ENCODE data around the gene STK36.

Gene STK36

DNA sequence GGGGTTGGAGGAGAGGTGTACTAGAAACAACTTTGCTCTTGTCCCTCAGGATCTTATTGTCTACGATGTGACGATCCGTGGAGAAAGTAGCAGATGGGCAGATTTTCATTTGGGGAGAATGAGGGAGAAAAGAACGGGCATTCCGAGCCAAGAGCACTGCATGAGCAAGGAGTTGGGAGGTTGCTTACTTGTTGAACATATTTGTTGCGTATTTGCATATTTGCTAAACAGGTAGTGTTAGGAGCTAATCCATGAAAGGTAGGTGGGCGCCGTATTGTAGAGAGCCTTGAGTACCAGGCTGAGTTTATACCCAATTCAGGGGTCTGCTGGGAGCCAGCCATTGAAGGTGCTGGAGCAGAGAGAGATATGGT is 11.9 kb upstream of the STK36 start:
- no peak for DNase-seq (ENCODE audit: low spot score)

DNA sequence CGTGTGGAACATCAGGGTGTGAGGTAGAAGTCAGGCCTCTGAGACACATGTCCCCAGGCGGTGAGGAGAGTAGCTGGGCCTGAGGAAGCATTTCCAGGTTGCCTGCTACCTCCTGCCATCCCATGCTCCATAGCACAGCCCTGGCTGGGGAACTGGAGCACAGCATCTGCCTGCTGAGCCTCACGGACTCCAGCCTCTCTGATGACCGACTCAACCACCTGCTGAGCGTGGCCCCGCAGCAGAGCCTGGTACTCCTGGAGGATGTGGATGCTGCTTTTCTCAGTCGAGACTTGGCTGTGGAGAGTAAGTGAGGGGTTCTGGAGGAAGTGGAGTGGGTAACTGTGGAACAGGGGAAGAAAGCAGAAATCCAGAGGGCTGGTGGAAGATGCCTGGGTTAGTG is 9.5 kb upstream of the STK36 start:
- DNase-seq (ENCODE audit: low spot score), result no peak

DNA sequence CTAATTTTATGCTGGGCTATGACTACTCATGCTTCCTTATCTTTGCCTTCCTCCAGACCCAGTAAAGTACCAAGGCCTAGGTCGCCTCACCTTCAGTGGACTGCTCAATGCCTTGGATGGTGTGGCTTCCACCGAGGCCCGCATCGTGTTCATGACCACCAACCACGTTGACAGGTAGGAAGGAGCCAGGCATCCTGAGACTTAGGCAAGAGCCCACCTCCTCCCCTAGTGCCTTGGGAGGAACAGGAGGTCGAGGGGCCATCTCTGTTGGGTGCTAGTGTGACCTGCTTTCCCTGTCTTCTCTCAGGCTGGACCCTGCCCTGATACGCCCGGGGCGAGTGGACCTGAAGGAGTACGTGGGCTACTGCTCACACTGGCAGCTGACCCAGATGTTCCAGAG is 9.1 kb upstream of the STK36 start:
- DNase-seq (ENCODE audit: low spot score), result no peak

DNA sequence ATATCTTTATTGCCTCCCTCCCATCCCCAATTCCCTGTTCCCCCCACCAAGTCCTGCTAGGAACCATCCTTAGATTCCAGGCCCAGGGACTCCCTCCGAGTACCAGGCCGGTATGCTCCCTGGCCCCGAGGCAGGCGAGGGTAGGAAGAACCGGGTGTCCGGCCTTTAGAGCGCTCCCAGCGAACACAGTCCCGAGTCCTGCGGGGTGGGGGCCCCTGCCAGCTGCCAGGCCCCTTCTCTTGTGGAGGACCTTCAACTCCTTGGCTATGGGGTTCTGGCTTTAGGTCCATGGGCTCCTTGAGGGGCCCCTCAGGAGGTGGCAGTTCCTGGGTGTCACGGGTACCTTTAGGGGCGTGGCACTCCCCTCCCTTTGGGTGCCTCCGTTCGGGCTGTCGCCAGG is 8.0 kb upstream of the STK36 start:
- DNase-seq (ENCODE audit: low spot score), result no peak

DNA sequence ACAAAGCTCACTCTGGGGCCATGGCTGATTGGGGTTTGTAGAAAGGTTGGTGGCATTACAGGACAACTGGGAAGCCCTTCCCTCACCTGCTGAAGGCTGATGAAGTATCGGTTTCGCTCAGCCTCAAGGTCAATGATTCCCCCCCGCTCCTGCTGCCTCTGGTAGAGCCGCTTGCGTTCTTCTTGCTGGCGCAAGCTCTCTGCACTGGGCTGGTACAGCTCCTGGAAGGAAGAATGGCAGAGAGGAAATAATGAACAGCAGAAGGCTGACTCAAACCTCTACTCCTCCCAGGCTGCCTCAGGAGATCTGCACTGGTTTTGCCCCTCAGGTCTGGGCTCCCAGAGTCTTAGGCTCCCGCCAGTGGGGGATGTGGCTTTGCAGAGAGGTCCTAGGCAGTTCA is 7.2 kb upstream of the STK36 start:
- no peak for DNase-seq (ENCODE audit: low spot score)

DNA sequence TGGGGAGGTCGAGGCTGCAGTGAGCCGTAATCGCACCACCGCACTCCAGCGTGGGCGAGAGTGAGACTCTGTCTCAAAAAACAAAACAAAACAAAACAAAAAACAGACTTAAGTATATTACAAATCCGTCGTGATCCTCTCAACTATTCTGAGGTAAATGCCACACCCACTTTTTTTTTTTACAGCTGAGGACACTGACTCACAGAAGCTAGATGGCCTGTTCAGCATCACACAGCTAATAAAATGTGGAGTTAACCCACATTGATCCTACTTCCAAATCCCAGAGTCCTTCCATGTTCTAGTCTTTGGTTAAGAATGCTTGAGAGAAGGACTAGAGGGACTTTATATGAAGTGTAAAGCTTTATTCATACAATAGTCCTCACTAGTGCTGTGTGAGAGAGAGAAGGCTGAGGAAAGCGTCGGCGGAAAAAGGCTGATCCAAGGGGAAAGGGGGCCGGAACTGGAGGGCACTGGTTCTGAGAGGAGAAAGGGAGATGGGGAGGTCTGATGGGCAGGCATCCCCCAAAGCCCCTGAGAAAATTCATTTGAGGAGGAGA is 711 bp upstream of the STK36 start:
- DNase-seq (ENCODE audit: low spot score), result no peak

DNA sequence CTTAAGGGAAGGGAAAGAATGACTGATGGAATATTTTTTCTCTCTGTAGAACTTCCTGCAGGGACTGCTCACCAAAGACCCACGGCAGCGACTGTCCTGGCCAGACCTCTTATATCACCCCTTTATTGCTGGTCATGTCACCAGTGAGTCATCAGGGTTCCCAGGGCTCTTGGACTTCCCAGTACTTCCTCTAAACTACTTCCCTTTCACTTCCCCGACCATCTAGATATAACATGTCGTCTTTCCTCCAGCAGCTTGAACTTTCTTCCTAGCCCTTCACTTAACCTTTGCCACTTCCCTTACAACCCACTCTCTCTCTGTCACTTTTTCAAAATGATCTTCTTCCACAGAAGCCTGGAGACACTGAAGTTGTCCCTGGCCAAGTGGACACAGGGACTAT is 7.2 kb downstream of the STK36 start:
- DNase-seq (ENCODE audit: low spot score), result no peak

DNA sequence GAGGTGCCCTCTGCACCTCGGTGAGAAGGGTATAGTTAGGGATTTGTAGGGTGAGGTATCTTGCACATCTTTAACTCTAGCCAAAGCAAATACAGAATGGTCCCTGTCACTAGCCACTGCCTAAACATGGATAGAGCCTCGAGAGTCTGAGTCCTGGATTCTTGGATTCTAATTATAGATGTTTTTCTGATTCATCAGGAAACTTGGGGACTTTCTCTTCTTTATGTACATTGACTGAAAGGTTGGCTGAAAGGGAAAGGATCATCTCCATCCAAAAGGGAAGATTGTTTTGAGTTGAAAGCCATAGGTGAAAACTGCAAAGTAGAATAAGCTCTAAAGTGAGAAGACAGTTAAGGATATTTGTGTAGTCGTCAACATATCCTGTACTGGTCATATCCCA is 8.2 kb downstream of the STK36 start:
- no peak for DNase-seq (ENCODE audit: low spot score)

DNA sequence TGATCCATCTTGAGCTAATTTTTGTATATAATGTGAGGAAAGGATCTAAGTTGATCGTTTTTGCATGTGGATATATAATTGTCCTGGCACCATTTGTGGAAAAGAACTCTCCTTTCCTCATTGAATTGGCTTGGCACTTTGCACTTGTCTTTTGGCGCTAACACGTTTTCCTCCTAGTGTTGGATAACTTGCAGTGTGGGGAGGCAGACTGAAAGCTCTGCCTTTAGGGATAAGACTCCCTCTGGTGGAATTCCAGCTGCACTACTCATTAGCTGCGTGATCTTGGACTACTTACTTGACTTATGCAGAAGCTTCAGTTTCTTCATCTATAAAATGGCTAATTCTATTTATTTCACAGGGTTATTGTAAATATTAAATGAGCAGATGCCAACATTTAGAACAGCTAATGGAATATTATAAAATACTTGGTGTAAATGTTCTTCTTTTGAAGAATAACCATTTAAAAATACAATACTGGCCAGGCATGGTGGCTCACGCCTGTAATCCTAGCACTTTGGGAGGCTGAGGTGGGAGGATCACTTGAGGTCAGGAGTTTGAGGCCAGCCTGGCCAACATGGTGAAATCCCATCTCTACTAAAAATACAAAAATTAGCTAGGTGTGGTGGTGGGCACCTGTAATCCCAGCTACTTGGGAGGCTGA is 15.6 kb downstream of the STK36 start:
- peak; percentile 56 for DNase-seq (ENCODE audit: low spot score)

DNA sequence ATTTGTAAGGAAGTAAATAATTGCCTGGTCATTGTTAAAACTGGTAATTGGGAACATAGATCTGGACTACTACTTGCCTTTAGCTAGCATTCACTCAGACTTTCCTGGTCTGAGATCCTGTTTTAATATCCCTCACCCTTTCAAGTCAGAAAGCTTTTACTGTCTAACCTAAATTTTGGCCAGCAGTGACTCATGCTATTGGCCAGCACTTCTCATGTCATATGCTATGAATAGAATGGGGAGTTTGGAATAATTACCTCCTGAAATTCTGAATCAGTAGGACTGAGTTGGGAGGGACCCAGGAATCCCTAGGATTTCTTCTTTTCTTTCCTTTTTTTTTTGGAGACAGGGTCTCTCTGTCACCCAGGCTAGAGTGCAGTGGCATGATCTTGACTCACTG is 19.3 kb downstream of the STK36 start:
- no peak for DNase-seq (ENCODE audit: low spot score)

DNA sequence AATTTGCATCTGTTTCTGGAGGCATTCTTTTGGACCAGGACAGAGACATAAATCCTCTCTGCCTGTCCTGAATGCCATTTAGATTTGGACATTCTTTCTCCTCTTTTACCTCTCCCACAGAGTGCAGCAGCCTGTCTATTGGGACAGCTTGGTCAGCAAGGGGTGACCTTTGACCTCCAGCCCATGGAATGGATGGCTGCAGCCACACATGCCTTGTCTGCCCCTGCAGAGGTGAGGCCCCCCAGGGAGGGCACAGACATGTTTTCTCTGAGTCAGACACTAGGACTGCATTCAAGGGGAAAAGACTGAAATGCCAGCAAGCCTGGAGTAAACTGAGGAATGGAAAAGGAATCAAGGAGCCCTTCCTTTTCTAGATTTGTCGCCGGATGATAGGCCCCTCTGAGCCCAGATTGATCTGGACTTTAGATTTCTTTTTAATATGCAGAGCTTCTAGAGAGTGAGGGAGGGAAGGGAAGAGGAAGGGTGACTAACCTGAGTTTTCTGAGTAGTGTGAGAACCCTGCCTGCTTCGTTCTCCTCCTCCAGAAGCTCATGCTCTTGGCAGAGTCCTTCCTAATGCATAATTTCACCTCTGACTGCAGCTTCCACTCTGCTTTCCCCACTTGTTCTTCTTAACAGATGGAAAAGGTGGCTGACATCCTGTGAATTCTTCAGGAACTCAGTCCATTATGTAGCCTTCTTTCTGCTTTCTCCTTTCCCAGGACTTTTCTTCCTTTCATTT is 22.7 kb downstream of the STK36 start:
- DNase-seq (ENCODE audit: low spot score), result peak; percentile 64

DNA sequence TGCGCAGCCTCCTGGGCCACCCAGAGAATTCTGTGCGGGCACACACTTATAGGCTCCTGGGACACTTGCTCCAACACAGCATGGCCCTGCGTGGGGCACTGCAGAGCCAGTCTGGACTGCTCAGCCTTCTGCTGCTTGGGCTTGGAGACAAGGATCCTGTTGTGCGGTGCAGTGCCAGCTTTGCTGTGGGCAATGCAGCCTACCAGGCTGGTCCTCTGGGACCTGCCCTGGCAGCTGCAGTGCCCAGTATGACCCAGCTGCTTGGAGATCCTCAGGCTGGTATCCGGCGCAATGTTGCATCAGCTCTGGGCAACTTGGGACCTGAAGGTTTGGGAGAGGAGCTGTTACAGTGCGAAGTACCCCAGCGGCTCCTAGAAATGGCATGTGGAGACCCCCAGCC is 27.0 kb downstream of the STK36 start:
- DNase-seq (ENCODE audit: low spot score), result no peak

DNA sequence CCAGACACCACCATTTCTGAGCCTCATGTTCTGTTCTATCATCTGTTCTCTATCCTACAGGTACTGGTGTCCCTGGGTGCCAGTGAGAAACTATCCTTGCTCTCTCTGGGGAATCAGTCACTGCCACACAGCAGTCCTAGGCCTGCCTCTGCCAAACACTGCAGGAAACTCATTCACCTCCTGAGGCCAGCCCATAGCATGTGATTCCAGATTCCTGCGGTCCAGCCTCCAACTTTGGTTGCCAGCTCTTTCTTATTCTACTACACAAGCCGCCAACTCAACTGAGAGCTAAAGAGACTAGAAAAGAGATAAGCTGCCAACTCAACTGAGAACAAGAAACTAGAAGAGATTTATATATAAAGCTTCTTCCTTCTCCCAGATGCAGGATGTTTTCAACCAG is 29.9 kb downstream of the STK36 start:
- no peak for DNase-seq (ENCODE audit: low spot score)

DNA sequence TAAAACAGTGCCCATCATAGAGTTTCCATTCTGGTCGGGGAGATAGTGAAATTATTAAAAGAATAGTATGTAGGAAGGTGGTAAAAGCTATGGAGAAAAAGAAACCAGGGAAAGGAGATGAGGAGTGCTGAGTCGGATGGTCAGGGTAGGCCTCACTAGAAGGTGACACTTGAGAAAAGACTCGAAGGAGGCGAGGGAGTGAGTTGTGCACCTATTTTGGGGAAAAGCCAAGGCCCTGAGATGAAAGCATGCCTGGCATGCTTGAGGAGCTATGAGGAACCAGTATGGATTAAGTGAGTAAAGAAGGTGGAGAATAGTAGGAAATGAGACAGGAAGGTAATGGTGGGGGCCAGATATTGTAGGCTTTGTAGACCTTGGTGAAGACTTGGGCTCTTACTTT is 31.5 kb downstream of the STK36 start:
- no peak for DNase-seq (ENCODE audit: low spot score)

DNA sequence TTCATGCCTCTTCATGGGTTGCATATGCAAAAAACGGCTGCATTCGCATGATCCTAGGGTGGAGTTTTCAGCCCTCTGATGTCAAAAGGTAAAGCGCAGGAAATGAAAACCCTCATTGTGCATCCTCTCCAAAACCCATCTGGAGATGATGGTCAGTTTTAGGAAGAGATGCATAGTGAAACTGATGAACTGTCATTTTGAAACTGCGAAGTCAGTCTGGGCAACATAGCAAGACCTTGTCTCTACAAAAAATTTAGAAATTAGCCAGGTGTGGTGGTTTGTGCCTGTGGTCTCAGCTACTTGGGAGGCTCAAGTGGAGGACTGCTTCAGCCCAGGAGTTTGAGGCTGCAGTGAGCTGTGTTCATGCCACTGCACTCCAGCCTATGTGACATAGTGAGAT is 36.2 kb downstream of the STK36 start:
- no peak for DNase-seq (ENCODE audit: low spot score)

DNA sequence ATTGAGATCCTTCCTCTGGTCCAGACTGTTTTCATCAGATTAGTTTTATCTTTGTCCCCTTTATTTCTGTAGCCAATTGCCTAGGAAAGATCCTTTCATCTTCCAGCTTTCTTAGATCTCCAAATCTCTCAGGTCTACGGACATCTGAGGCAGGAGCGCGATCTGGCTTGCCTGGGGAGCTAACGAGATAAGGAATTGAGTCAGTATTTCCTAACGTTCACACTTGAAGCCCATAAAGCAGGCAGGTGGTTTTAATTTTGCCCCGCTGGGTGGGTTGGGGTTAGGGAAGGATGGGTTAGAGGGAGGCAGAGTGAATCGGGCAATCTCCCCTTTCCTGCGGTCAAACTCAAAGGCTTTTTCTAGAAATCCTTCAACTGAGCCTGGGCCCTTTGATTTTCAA is 38.0 kb downstream of the STK36 start:
- no peak for DNase-seq (ENCODE audit: low spot score)

DNA sequence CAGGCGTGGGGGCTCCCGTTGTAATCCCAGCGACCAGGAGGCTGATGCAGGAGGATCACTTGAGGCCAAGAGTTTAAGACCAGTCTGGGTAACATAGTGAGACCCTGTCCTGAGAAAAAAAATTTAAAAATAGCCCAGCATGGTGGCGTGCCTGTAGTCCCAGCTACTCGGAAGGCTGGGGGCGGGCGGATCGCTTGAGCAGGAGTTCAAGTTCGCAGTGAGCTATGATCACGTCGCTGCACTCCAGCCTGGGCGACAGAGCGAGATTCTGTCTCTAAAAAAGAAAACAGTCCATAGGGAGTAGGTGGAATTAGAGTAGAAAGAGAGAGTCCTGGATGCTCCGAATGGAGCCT is 38.4 kb downstream of the STK36 start:
- no peak for DNase-seq (ENCODE audit: low spot score)

DNA sequence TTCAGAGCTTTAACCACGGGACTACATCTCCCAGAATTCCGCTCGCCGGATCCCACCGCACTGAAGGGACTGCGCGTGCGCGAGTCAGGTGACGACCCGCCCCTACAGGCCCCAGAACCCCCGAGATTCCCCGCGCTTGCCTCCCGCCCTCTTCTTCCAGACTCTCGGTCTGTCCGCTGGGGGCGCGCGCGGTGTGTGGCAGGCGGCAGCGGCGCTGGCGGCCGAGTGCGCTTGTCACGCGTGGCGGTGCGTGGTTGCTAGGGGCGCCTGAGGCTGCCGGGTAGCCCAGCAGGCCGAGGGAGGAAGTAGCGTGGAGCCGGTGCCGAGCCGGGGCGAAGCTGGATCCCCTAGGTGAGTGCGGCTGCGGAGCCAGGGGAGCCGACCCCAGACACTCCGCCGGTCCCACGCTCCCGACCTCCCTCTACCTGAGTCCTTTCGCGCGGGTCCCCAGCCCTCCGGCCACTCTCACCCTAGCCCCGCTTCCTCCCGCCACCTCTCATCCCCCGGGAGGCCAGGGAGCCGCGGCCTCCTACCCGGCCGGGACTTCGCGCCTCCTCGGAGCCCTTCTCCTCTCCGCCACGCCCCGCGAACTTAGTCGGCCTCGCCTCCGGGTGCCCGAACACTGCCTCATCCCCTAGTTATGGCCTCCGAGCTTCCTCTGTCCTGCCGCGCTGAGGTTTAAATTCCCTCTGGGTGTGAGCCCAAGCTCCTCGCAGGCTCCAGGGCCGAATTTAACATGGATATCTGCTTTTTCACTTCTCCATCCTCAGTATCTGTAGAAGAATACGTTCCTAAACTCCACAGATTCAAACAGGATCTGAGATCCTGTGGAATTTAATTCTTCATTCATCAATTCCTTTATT is 39.0 kb downstream of the STK36 start, which contains the start of gene TTLL4:
TTLL4 (plus strand) TSS at position 149 of the 863 bp plus-strand sequence. CDS start 26,842 bp downstream, outside the sequence.
- peak; percentile 99 for DNase-seq (ENCODE audit: low spot score)

DNA sequence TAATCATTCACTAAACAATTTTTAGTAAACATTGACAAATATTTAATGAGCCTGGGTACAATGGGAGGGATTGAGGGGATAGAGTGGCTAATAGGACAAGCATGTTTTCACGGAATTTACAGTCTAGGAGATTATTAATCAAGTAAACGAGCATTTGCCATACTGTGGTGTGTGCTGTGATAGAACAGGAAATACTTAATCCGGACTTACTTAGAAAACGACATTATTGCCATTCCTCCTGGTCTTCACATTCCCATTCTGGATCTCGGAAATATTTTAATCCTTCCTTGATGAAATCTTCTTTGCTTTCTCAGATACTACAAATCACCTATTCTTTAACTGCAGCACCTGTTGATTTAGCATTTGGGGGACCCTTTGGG is 39.7 kb downstream of the STK36 start:
- DNase-seq (ENCODE audit: low spot score), result no peak

DNA sequence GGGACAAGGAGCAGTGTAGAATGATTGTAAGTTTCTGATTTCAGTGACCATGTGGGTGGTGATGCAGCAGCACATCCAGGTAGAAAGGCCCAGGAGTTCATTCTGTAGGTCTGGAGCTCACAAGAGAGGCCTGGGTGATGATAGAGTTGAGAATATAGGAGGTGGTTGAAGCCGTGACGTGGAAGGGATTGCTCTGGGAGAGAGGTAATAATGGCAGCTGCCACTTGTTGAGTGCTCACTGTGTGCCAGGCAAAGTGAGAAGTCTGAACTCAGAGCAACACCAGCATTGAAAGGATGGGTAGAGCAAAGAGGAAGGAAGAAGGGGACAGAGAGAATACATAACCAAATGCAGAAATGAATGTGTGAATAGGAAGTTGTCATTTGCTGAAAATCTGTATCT is 42.0 kb downstream of the STK36 start:
- no peak for DNase-seq (ENCODE audit: low spot score)

DNA sequence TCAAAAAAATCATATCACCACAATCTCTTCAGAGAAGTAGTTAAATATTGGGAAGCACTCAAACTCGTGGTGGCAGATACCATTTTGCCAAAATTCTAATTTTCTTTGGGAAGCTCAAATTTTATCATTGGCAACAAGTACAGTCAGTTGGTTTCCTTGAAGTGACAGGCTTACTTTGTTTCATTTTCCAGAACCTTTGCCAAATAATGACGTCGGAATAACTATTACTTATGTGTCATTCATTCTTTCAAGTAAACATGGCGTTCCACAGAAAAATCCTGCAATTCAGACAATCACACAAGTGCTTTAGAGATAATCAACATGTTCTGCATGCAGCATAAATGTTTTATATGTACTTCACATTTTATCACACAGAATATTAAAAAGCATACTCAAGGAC is 44.2 kb downstream of the STK36 start:
- no peak for DNase-seq (ENCODE audit: low spot score)

DNA sequence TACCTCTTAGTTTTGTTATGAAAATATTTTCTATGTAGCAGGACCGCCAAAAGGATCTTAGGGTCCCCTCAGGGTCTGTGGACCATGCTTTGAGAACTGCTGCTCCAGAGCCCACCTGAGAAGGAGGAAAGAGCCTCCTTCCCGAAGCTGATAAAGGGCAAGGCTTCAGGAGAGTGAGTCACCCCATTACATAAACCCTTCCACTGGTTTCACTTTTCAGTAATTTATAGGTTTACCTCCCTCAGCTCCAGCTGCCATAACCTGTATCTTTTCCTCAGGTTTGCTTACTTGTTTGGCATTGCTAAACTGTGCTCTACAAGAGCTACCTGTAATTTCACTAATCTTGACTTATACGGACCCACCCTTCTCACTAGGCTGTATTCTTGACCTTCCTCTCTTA is 45.4 kb downstream of the STK36 start:
- no peak for DNase-seq (ENCODE audit: low spot score)

DNA sequence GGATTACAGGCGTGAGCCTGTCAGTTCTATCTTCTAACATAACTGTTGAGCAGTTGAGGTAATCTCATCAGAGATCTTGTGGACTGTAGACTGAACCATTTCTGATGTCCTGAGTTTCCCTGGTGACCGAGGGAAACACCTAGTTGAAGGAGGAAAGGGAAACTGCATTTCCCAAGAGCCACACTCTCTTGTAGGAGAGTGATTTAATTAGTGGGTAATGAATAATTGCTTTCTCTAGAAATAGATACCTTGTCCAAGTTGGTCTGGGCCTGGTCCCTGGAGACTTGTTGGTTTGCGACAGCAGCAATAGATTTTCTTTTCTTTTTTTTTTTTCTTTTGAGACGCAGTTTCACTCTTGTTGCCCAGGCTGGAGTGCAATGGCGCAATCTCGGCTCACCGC is 46.2 kb downstream of the STK36 start:
- DNase-seq (ENCODE audit: low spot score), result no peak
